ENCODE results near the gene ZBTB46. TPM values are rescaled to one million over a fixed set of nuclear protein-coding genes. Genes with fewer than 3 reads are reported as not detected.
A peak's percentile ranks its signal among the peaks of the same experiment; 100 is the strongest.

Gene ZBTB46
- total RNA-seq, 1 experiment from 2014 or later = 9.5 TPM

DNA sequence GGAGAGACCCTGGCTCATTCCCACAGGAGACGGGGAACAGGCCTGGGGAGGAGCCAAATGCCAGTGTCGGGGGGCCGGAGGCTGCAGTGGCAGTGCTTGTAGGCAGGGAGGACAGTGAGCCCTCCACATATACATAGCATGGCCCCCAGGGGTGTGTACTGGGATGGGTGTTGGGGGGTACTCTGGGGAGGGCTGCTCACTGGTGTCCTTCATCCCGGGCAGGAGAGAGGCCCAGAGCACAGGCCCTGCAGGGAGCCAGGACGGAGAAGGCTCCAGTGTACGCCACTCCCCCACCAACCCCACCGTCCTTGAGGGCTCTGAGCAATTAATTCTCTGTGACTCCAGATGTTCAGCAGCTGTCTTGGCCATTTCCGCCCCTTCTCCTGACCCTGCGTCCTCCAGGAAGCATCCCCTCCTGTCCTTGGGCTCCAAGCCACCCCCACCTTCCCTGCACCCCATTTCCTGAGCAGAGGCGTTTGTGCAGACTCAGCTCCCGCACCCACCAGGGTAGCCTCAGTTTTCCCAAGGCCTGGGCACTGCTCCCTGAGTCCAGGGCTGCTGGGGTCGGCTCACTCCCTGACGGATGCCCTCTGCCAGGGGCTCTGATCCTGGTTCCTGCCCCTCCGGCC lies 26.8 kb upstream of the ZBTB46 start:
- Mint-ChIP-seq H3K9me3 (ENCODE audit: unreplicated experiment) (no peaks in the 10 kb centered on the region), H3K4me3 (ENCODE audit: unreplicated experiment) (peak overlapping the region; percentile 24), H3K36me3 (ENCODE audit: insufficient read depth, unreplicated experiment) (peaks cover 73% of the 10 kb centered on the region), H3K27ac (ENCODE audit: unreplicated experiment) (peak overlapping the region; percentile 15), H3K27me3 (ENCODE audit: insufficient read depth, unreplicated experiment) (no peaks in the 10 kb centered on the region), H3K4me1 (ENCODE audit: low read depth, unreplicated experiment) (peaks cover 8% of the 10 kb centered on the region)
- intact Hi-C loops (cut with micrococcal nuclease; ENCODE audit: unreplicated experiment) = no loop called here
- H3K27me3 ChIP-seq (replicated peaks; ENCODE audit: control insufficient read depth, insufficient read depth, low read length) = no peaks in the 10 kb centered on the region
- CTCF ChIA-PET = interaction anchor here (1.1 to 1.5 kb wide), 5 partner anchors 72 to 320 kb away, joined by 3 to 6 read pairs (median 5); partner anchors contain the start of genes ARFRP1 and ZGPAT
- peaks cover 25% of the 10 kb centered on the region; the same call in 1 of the 2 replicates for H3K4me1 ChIP-seq
- DNase-seq = no peak
- peaks cover 2% of the 10 kb centered on the region; the same call in 1 of the 2 replicates for H3K36me3 ChIP-seq (ENCODE audit: control insufficient read depth, insufficient read depth, low read length)
- H3K9me3 ChIP-seq = no peaks in the 10 kb centered on the region
- no TSS peak for BruUV-seq (replicated peaks)
- no peak overlapping the region for H3K4me3 ChIP-seq (ENCODE audit: low read depth, low read length)
- POLR2A ChIA-PET = no interaction called here
- TF ChIP-seq, protein P1, sequence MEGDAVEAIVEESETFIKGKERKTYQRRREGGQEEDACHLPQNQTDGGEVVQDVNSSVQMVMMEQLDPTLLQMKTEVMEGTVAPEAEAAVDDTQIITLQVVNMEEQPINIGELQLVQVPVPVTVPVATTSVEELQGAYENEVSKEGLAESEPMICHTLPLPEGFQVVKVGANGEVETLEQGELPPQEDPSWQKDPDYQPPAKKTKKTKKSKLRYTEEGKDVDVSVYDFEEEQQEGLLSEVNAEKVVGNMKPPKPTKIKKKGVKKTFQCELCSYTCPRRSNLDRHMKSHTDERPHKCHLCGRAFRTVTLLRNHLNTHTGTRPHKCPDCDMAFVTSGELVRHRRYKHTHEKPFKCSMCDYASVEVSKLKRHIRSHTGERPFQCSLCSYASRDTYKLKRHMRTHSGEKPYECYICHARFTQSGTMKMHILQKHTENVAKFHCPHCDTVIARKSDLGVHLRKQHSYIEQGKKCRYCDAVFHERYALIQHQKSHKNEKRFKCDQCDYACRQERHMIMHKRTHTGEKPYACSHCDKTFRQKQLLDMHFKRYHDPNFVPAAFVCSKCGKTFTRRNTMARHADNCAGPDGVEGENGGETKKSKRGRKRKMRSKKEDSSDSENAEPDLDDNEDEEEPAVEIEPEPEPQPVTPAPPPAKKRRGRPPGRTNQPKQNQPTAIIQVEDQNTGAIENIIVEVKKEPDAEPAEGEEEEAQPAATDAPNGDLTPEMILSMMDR (IDR thresholded peaks at IDR 0.05; ENCODE audit: insufficient read depth in 1 of 2, low read depth in 1 of 2, low read length in 1 of 2, severe bottlenecking in 1 of 2, unreplicated experiment in 1 of 2) = no peak

DNA sequence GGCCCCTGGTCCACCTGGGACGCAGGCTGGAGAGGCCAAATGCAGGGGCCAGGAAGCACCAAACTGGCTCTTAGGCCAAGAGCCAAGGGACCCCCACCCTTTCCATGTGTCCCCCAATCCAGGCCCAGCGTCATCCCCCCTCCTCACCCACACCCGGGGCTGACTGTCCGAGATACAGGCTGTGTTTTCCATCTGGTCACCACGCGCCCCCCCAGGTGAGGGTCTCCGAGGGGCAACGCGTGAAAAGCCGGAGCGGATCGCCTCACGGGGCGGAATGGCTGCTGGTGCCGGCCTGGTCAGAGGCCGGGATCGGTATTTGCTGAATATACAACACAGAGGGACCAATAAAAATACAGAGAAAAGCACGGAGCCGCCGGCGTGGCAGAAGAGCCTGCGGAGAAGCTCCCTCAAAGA lies 25.0 kb upstream of the ZBTB46 start:
- intact Hi-C loops (cut with micrococcal nuclease; ENCODE audit: unreplicated experiment) = no loop called here
- no peak overlapping the region for H3K4me3 Mint-ChIP-seq (ENCODE audit: unreplicated experiment)
- no peaks in the 10 kb centered on the region for H3K9me3 ChIP-seq
- ChIA-PET CTCF (interaction anchor here (0.6 kb wide), 1 partner anchor 119 kb away, joined by 4 read pairs; no protein-coding TSS in a partner anchor), POLR2A (interaction anchor here (0.5 to 2.4 kb wide), 3 partner anchors 9 to 229 kb away, joined by 3 to 13 read pairs (median 7); partner anchors contain the start of genes GMEB2 and TPD52L2)
- TF ChIP-seq, protein P1 (IDR thresholded peaks at IDR 0.05; ENCODE audit: insufficient read depth in 1 of 2, low read depth in 1 of 2, low read length in 1 of 2, severe bottlenecking in 1 of 2, unreplicated experiment in 1 of 2) = no peak
- H3K27me3 ChIP-seq (replicated peaks; ENCODE audit: control insufficient read depth, insufficient read depth, low read length) = no peaks in the 10 kb centered on the region
- no peaks in the 10 kb centered on the region for H3K9me3 Mint-ChIP-seq (ENCODE audit: unreplicated experiment)
- no peak overlapping the region for H3K27ac Mint-ChIP-seq (ENCODE audit: unreplicated experiment)
- no peak overlapping the region for H3K4me3 ChIP-seq (ENCODE audit: low read depth, low read length)
- H3K4me1 ChIP-seq = peaks cover 25% of the 10 kb centered on the region; the same call in 1 of the 2 replicates
- peaks cover 8% of the 10 kb centered on the region for H3K4me1 Mint-ChIP-seq (ENCODE audit: low read depth, unreplicated experiment)
- peaks cover 76% of the 10 kb centered on the region for H3K36me3 Mint-ChIP-seq (ENCODE audit: insufficient read depth, unreplicated experiment)
- no peaks in the 10 kb centered on the region for H3K27me3 Mint-ChIP-seq (ENCODE audit: insufficient read depth, unreplicated experiment)
- H3K36me3 ChIP-seq (ENCODE audit: control insufficient read depth, insufficient read depth, low read length) = no peaks in the 10 kb centered on the region
- no peak for DNase-seq
- no TSS peak for BruUV-seq (replicated peaks)

DNA sequence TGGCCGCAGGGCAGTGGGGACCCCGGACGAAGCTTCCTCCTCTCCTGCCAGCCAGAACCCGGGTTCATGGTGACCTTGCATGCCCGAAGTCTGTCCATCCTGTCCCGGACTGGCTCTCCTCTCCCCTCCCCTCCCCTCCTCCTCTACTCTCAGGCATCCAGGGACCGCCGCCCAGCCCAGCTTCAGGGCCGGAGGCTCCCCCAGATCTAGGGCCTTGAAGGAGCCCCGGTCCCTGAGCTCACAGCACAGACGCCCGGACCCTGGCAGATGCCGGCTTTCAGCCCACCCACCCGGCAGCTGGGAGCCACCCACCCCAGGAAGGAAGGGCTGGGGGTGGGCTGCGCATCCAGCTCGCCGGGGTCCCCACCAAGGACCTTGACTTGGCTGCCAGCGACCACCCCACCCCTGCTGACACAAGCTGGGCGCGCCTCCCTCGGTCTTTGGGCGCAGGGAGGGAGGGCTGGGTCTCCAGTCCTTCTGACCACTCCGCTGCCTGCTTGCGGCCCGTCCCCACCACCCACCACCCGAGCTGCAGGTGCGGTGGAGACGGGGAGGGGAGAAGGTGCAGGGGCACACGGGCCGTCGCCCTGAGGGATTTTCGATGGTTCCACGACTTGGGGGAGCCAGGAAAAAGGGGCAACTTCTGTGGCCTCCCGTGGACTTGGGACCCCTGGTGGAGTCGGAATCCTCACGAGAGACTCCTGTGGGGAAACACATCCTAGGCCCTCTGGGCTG lies 24.5 kb upstream of the ZBTB46 start:
- peaks cover 74% of the 10 kb centered on the region for H3K36me3 Mint-ChIP-seq (ENCODE audit: insufficient read depth, unreplicated experiment)
- Histone ChIP-seq H3K36me3 (ENCODE audit: control insufficient read depth, insufficient read depth, low read length) (no peaks in the 10 kb centered on the region), H3K27me3 (replicated peaks; ENCODE audit: control insufficient read depth, insufficient read depth, low read length) (no peaks in the 10 kb centered on the region), H3K9me3 (no peaks in the 10 kb centered on the region), H3K4me1 (peaks cover 25% of the 10 kb centered on the region; the same call in 1 of the 2 replicates), H3K4me3 (ENCODE audit: low read depth, low read length) (no peak overlapping the region)
- H3K4me1 Mint-ChIP-seq (ENCODE audit: low read depth, unreplicated experiment) = peaks cover 8% of the 10 kb centered on the region
- ChIA-PET CTCF (interaction anchor here (0.6 kb wide), 1 partner anchor 118 kb away, joined by 4 read pairs; no protein-coding TSS in a partner anchor), POLR2A (interaction anchor here (1.2 to 2.4 kb wide), 2 partner anchors 10 to 11 kb away, joined by 7 to 13 read pairs; partner anchors contain the start of gene TPD52L2)
- H3K4me3 Mint-ChIP-seq (ENCODE audit: unreplicated experiment) = no peak overlapping the region
- no peaks in the 10 kb centered on the region for H3K9me3 Mint-ChIP-seq (ENCODE audit: unreplicated experiment)
- H3K27me3 Mint-ChIP-seq (ENCODE audit: insufficient read depth, unreplicated experiment) = no peaks in the 10 kb centered on the region
- intact Hi-C loops (cut with micrococcal nuclease; ENCODE audit: unreplicated experiment) = no loop called here
- TF ChIP-seq, protein P1 (IDR thresholded peaks at IDR 0.05; ENCODE audit: insufficient read depth in 1 of 2, low read depth in 1 of 2, low read length in 1 of 2, severe bottlenecking in 1 of 2, unreplicated experiment in 1 of 2) = no peak
- DNase-seq = no peak
- no peak overlapping the region for H3K27ac Mint-ChIP-seq (ENCODE audit: unreplicated experiment)
- no TSS peak for BruUV-seq (replicated peaks)

Data from Caco-2 (cell line).